K562 (cell line): ENCODE data around the gene AFF1. TPM values are rescaled to one million over a fixed set of nuclear protein-coding genes. Genes with fewer than 3 reads are reported as not detected.

Experiments used
- ELF4 ChIP-seq: fragments of 450-650 bp; formaldehyde crosslinking; IDR thresholded peaks from 2 replicates; pipeline ENCODE4 v1.4.0; 2022; ENCODE audit warnings: missing genetic modification characterization
- GATAD2B ChIP-seq: fragments of 450-650 bp; IDR thresholded peaks from 2 replicates; pipeline ENCODE4 v1.6.1; 2017; ENCODE audit warnings: mild to moderate bottlenecking, borderline replicate concordance
- GTF2B ChIP-seq: IDR thresholded peaks from 2 replicates; pipeline ENCODE4 v1.6.1; 2011; ENCODE audit not compliant: insufficient read length; ENCODE audit errors: extremely low read depth
- HDAC1 ChIP-seq, 2 experiments: fragments of 450-650 bp; IDR thresholded peaks; 2 replicates each; pipeline ENCODE4 v1.6.1; 2016 to 2017; ENCODE audit warnings: inconsistent platforms in 1 of 2, mild to moderate bottlenecking in 1 of 2, moderate library complexity in 1 of 2
- MITF ChIP-seq: IDR thresholded peaks from 2 replicates; pipeline ENCODE4 v1.6.1; 2014; ENCODE audit warnings: antibody characterized with exemption
- POLR2B ChIP-seq: fragments of 450-650 bp; IDR thresholded peaks from 2 replicates; pipeline ENCODE4 v1.6.1; 2018; ENCODE audit warnings: low read depth; ENCODE audit not compliant: partially characterized antibody
- RAD51 ChIP-seq: fragments of 450-650 bp; IDR thresholded peaks from 2 replicates; pipeline ENCODE4 v1.7.1; 2016; ENCODE audit warnings: low read depth, mild to moderate bottlenecking, borderline replicate concordance
- SMC3 ChIP-seq: conservative IDR thresholded peaks from 2 replicates; pipeline ENCODE4 v1.6.1; 2011; ENCODE audit warnings: low read depth, low read length, improper control_type of control experiment; ENCODE audit not compliant: insufficient read depth
- ZNF316 ChIP-seq: fragments of 450-650 bp; IDR thresholded peaks from 2 replicates; pipeline ENCODE4 v1.6.1; 2016
- ZNF324 ChIP-seq: fragments of 250-450 bp; sonication (Bioruptor Pico); IDR thresholded peaks from 2 replicates; pipeline ENCODE4 v1.4.0; 2020; ENCODE audit warnings: mild to moderate bottlenecking
- ZNF583 ChIP-seq: fragments of 250-450 bp; sonication (Bioruptor Pico); IDR thresholded peaks from 2 replicates; pipeline ENCODE4 v1.4.0; 2020
- ZNF695 ChIP-seq: fragments of 450-650 bp; formaldehyde crosslinking; IDR thresholded peaks from 2 replicates; pipeline ENCODE4 v1.4.0; 2020; ENCODE audit warnings: mild to moderate bottlenecking, moderate library complexity
- ZNF764 ChIP-seq: fragments of 250-450 bp; sonication (Bioruptor Pico); IDR thresholded peaks from 2 replicates; pipeline ENCODE4 v1.4.0; 2020; ENCODE audit warnings: low read depth, mild to moderate bottlenecking, moderate library complexity
- ZNF785 ChIP-seq: fragments of 250-450 bp; sonication (Bioruptor Pico); IDR thresholded peaks from 2 replicates; pipeline ENCODE4 v1.4.0; 2020; ENCODE audit warnings: mild to moderate bottlenecking
- polyA plus RNA-seq, 8 experiments: library from polyadenylated mRNA; depleted of rRNA in 4 of 8; stranded (reverse) in 5 of 8; unstranded in 3 of 8; fragments of >200 nt; fragmentation: Nextera tagmentation in 2 of 8; fragmentation: Illumina TruSeq in 1 of 8; extraction: Ambion mirVana in 2 of 8; extraction: Trizol in 1 of 8; gene quantifications; 2 replicates each; pipeline versions ENCODE4 v1.2.1 to v1.2.3, GENCODE V29; 2011 to 2014; ENCODE audit warnings: inconsistent platforms in 1 of 8, missing spikeins in 1 of 8
- total RNA-seq, 7 experiments: library from RNA; depleted of rRNA in 6 of 7; stranded (reverse); fragments of >200 nt in 6 of 7; fragmentation: Illumina TruSeq in 2 of 7; extraction: Trizol in 2 of 7; gene quantifications; 2 replicates each; pipeline versions ENCODE4 v1.2.1 to v1.2.3, GENCODE V29; 2011 to 2021; ENCODE audit warnings: low replicate concordance in 1 of 7
- TF ChIP-seq, protein P1 (sequence below): fragments of 450-650 bp; IDR thresholded peaks from 2 replicates; pipeline ENCODE4 v1.6.1; 2017; ENCODE audit warnings: mild to moderate bottlenecking, moderate library complexity
- TF ChIP-seq, protein P2 (sequence below): sonication (generic); formaldehyde crosslinking; IDR thresholded peaks from 2 replicates; pipeline ENCODE4 v1.8.1; 2023; ENCODE audit warnings: missing genetic modification reagents, mild to moderate bottlenecking, borderline replicate concordance
- TF ChIP-seq, protein P3 (sequence below): sonication (generic); formaldehyde crosslinking; IDR thresholded peaks from 2 replicates; pipeline ENCODE4 v1.8.1; 2023; ENCODE audit warnings: mild to moderate bottlenecking, missing genetic modification reagents, moderate library complexity
- TF ChIP-seq, protein P4 (sequence below): fragments of 250-450 bp; sonication (Bioruptor Pico); IDR thresholded peaks from 2 replicates; pipeline ENCODE4 v1.8.0; 2021; ENCODE audit warnings: moderate library complexity, mild to moderate bottlenecking, inconsistent platforms

AFF1 gene
- total and polyA plus RNA-seq, 9 of the 15 experiments (the other 6 are each of a cell fraction or from before 2014, with no cell fraction given), result 4.1 to 47.5 (median 17.2) TPM

- TF ChIP-seq SMC3, result no peak
- TF ChIP-seq, protein P1, sequence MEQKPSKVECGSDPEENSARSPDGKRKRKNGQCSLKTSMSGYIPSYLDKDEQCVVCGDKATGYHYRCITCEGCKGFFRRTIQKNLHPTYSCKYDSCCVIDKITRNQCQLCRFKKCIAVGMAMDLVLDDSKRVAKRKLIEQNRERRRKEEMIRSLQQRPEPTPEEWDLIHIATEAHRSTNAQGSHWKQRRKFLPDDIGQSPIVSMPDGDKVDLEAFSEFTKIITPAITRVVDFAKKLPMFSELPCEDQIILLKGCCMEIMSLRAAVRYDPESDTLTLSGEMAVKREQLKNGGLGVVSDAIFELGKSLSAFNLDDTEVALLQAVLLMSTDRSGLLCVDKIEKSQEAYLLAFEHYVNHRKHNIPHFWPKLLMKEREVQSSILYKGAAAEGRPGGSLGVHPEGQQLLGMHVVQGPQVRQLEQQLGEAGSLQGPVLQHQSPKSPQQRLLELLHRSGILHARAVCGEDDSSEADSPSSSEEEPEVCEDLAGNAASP, result no peak
- no peak for TF ChIP-seq ZNF785 (CRISPR knock-in tag)
- TF ChIP-seq RAD51, result 0 out of 2 replicates have a peak, but pooled peaks have one; percentile 12
- TF ChIP-seq POLR2B, result no peak
- TF ChIP-seq MITF, result no peak
- TF ChIP-seq GATAD2B, result peak; percentile 92
- TF ChIP-seq ZNF695, result no peak
- TF ChIP-seq, protein P2, sequence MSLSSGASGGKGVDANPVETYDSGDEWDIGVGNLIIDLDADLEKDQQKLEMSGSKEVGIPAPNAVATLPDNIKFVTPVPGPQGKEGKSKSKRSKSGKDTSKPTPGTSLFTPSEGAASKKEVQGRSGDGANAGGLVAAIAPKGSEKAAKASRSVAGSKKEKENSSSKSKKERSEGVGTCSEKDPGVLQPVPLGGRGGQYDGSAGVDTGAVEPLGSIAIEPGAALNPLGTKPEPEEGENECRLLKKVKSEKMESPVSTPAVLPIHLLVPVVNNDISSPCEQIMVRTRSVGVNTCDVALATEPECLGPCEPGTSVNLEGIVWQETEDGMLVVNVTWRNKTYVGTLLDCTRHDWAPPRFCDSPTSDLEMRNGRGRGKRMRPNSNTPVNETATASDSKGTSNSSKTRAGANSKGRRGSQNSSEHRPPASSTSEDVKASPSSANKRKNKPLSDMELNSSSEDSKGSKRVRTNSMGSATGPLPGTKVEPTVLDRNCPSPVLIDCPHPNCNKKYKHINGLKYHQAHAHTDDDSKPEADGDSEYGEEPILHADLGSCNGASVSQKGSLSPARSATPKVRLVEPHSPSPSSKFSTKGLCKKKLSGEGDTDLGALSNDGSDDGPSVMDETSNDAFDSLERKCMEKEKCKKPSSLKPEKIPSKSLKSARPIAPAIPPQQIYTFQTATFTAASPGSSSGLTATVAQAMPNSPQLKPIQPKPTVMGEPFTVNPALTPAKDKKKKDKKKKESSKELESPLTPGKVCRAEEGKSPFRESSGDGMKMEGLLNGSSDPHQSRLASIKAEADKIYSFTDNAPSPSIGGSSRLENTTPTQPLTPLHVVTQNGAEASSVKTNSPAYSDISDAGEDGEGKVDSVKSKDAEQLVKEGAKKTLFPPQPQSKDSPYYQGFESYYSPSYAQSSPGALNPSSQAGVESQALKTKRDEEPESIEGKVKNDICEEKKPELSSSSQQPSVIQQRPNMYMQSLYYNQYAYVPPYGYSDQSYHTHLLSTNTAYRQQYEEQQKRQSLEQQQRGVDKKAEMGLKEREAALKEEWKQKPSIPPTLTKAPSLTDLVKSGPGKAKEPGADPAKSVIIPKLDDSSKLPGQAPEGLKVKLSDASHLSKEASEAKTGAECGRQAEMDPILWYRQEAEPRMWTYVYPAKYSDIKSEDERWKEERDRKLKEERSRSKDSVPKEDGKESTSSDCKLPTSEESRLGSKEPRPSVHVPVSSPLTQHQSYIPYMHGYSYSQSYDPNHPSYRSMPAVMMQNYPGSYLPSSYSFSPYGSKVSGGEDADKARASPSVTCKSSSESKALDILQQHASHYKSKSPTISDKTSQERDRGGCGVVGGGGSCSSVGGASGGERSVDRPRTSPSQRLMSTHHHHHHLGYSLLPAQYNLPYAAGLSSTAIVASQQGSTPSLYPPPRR (CRISPR knock-in tag), result no peak
- TF ChIP-seq ZNF764 (CRISPR knock-in tag), result no peak
- no peak for TF ChIP-seq HDAC1 (IDR thresholded peaks at IDR 0.05)
- no peak for TF ChIP-seq ELF4 (CRISPR knock-in tag)
- TF ChIP-seq ZNF324 (CRISPR knock-in tag), result no peak
- TF ChIP-seq, protein P3, sequence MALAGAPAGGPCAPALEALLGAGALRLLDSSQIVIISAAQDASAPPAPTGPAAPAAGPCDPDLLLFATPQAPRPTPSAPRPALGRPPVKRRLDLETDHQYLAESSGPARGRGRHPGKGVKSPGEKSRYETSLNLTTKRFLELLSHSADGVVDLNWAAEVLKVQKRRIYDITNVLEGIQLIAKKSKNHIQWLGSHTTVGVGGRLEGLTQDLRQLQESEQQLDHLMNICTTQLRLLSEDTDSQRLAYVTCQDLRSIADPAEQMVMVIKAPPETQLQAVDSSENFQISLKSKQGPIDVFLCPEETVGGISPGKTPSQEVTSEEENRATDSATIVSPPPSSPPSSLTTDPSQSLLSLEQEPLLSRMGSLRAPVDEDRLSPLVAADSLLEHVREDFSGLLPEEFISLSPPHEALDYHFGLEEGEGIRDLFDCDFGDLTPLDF (CRISPR knock-in tag), result no peak
- no peak for TF ChIP-seq GTF2B
- TF ChIP-seq ZNF316, result no peak
- no peak for TF ChIP-seq ZNF583 (CRISPR knock-in tag)
- TF ChIP-seq, protein P4, sequence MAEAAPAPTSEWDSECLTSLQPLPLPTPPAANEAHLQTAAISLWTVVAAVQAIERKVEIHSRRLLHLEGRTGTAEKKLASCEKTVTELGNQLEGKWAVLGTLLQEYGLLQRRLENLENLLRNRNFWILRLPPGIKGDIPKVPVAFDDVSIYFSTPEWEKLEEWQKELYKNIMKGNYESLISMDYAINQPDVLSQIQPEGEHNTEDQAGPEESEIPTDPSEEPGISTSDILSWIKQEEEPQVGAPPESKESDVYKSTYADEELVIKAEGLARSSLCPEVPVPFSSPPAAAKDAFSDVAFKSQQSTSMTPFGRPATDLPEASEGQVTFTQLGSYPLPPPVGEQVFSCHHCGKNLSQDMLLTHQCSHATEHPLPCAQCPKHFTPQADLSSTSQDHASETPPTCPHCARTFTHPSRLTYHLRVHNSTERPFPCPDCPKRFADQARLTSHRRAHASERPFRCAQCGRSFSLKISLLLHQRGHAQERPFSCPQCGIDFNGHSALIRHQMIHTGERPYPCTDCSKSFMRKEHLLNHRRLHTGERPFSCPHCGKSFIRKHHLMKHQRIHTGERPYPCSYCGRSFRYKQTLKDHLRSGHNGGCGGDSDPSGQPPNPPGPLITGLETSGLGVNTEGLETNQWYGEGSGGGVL (CRISPR knock-in tag), result no peak
Observed at GRCh38 chr4:86942185-86942666, 7.4 kb downstream of the AFF1 start (continued).
